NB4 (cell line): ENCODE measurements around the gene AQP12A.

Experiments
- CTCF ChIP-seq: IDR thresholded peaks from one replicate; pipeline ENCODE4 v1.5.1; 2012; ENCODE audit warnings: low read depth, low read length
- MAX ChIP-seq: IDR thresholded peaks from 2 replicates; pipeline ENCODE4 v1.6.1; 2011; ENCODE audit warnings: low read depth, low read length
- MYC ChIP-seq: IDR thresholded peaks from 2 replicates; pipeline ENCODE4 v1.6.1; 2011; ENCODE audit warnings: low read depth, low read length
- POLR2A ChIP-seq: IDR thresholded peaks from 2 replicates; pipeline ENCODE4 v1.6.1; 2011; ENCODE audit warnings: mild to moderate bottlenecking; ENCODE audit not compliant: insufficient read length; ENCODE audit errors: extremely low read depth

- TF ChIP-seq CTCF (no peak), MYC (no peak), POLR2A (no peak), MAX (no peak)
These were observed 55.6 kb downstream of the AQP12A start for GRCh38 chr2:240747256-240747655.
